ENCODE results near the gene ITPKA. TPM values are rescaled to one million over a fixed set of nuclear protein-coding genes. Genes with fewer than 3 reads are reported as not detected.

The ITPKA gene
- total RNA-seq, 4 donors from 2014 or later: 1.2 to 2.0 TPM; not detected in 2

DNA sequence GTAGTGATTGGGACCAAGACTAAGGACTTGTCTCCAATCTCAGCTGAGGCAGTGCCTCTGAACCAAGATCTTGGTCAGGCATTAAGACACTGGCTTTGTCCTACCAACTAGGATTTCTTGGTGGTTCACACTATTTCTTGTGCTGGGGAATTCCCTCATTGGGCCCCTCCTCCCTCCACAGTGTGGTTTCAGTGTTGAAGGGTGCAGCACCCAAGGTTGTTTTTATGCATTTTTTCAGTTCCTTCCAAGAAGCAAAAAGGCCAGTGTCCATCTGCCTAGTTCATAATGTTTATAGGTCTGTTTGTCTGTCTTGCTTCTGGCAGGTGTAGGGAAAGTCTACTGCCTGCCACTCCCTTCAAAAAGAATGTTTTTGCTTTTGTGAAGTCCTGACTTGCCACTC is 10.6 kb upstream of the ITPKA start:
- DNase-seq (ENCODE audit: low spot score) (no peak), ATAC-seq (ENCODE audit: low FRiP score) (no peak)
- TF ChIP-seq, protein P1, sequence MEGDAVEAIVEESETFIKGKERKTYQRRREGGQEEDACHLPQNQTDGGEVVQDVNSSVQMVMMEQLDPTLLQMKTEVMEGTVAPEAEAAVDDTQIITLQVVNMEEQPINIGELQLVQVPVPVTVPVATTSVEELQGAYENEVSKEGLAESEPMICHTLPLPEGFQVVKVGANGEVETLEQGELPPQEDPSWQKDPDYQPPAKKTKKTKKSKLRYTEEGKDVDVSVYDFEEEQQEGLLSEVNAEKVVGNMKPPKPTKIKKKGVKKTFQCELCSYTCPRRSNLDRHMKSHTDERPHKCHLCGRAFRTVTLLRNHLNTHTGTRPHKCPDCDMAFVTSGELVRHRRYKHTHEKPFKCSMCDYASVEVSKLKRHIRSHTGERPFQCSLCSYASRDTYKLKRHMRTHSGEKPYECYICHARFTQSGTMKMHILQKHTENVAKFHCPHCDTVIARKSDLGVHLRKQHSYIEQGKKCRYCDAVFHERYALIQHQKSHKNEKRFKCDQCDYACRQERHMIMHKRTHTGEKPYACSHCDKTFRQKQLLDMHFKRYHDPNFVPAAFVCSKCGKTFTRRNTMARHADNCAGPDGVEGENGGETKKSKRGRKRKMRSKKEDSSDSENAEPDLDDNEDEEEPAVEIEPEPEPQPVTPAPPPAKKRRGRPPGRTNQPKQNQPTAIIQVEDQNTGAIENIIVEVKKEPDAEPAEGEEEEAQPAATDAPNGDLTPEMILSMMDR (IDR thresholded peaks at IDR 0.05): no peak

DNA sequence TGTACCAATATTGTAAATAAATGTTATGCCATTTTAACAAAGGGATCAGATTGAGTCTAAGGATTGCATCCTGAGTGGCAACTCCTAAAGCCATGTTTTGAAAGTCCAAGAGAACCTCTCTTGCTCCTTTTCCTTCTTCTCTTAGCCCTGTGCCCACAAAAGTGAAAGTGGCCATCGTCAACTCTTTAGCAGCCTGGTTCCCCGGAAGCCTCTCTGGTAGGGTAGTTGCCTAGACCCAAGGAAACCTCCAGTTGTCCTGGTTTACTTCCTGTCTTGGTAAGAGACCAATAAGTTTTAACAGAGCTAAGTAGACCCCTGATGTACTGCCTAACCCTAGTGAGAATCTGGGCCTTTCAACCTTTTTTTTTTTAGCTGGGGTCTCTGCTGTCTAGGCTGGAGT is 10.2 kb upstream of the ITPKA start:
- TF ChIP-seq, protein P1 (IDR thresholded peaks at IDR 0.05): no peak
- ATAC-seq (ENCODE audit: low FRiP score) (no peak), DNase-seq (ENCODE audit: low spot score) (no peak)

DNA sequence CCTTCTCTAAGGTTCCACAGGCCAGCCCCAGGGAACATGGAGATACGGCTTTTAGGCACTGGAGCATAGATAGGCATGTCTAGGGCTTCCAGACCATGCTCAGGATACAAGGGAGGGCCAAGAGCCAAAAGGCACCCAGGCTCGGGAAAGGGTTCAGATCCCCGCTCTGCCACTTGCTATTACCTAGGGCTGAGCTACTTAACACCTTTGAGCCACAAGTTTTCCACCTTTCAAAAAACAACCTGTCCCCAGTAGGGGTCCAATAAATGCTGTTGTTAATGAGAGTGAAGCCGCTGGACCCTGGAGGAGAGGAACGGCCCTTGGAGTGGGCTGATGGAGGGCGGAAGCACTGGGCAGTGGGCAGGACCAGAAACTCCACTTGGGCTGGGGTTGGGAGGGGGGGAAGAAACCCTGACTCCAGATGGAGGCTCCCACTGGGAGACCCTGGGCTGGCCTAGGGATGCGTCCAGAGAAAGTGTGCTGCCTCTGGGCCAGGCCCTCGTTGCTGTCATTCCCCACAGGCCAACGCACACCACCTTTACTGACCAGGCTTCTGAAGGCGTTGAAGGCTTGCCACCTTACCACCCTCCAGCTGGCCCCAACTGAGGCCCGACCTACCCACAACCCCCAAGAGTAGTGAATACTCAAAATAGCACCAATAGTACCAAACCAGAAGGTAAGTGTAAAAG is 8.6 kb upstream of the ITPKA start:
- TF ChIP-seq, protein P1 (IDR thresholded peaks at IDR 0.05): no peak
- no peak for DNase-seq (ENCODE audit: low spot score)
- no peak for ATAC-seq (ENCODE audit: low FRiP score)

- TF ChIP-seq, protein P1 (IDR thresholded peaks at IDR 0.05): no peak
- DNase-seq (ENCODE audit: low spot score) (no peak), ATAC-seq (ENCODE audit: low FRiP score) (no peak)
Observed at GRCh38 chr15:41486286-41486685, 7.4 kb upstream of the ITPKA start.

DNA sequence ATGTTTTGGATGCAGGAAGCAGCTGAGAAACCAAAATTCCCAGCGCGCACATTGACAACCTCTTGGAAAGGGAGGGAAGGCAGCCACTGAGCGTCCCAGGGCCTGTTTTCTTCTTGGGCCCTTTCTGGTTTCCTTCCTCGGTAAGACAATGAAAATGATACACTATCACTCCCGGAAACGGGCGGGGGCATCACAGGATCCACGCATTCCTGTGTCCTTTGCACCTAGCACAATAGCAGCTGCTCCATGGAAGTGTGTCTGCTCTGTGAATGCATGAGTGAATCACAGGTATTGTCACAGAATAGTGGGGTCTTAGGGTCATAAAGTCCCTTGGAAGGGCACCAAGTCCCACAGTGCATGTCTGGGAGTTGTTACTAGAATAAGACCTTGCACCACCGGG is 6.3 kb upstream of the ITPKA start:
- ATAC-seq (ENCODE audit: low FRiP score) (no peak), DNase-seq (ENCODE audit: low spot score) (no peak)
- TF ChIP-seq, protein P1 (IDR thresholded peaks at IDR 0.05): no peak

- DNase-seq (ENCODE audit: low spot score) (no peak), ATAC-seq (ENCODE audit: low FRiP score) (no peak)
- TF ChIP-seq, protein P1 (IDR thresholded peaks at IDR 0.05): no peak
Observed at GRCh38 chr15:41487802-41488201, 5.9 kb upstream of the ITPKA start.

- DNase-seq (ENCODE audit: low spot score): no peak
- no peak for ATAC-seq (ENCODE audit: low FRiP score)
- TF ChIP-seq, protein P1 (IDR thresholded peaks at IDR 0.05): no peak
Observed at GRCh38 chr15:41489641-41490040, 4.0 kb upstream of the ITPKA start.

All from omental fat pad (tissue), 4 donors.